Peyer's patch (tissue), 4 donors: ENCODE measurements around the gene SLC24A4. TPM values are rescaled to one million over a fixed set of nuclear protein-coding genes. Genes with fewer than 3 reads are reported as not detected.

Experiments
- DNase-seq, 3 donors: peaks; one replicate each; pipeline ENCODE4 v3.0.0-alpha.2; 2017 to 2019
- H3K27ac ChIP-seq, 4 donors: fragments of 200-600 bp; sonication (generic); one replicate each; pipeline ENCODE4 v1.5.1; 2016 to 2019
- H3K27me3 ChIP-seq, 2 donors: fragments of 200-600 bp; sonication (generic); one replicate each; pipeline ENCODE4 v1.5.1; 2019
- H3K36me3 ChIP-seq, 3 donors: fragments of 200-600 bp; sonication (generic); one replicate each; pipeline ENCODE4 v1.5.1; 2016 to 2019
- H3K4me1 ChIP-seq, 4 donors: fragments of 200-600 bp; sonication (generic); one replicate each; pipeline ENCODE4 v1.5.1; 2016 to 2019
- H3K4me3 ChIP-seq, 4 donors: fragments of 200-600 bp; sonication (generic); 1 replicate in 3 of 4; 2 replicates in 1 of 4; pipeline ENCODE4 v1.5.1; 2016 to 2019; ENCODE audit warnings: mild to moderate bottlenecking in 1 of 4
- H3K9me3 ChIP-seq, 4 donors: fragments of 200-600 bp; sonication (generic); one replicate each; pipeline ENCODE4 v1.5.1; 2016 to 2019; ENCODE audit warnings: mild to moderate bottlenecking in 1 of 4
- POLR2A ChIP-seq, 2 donors: fragments of 450-650 bp; IDR thresholded peaks; one replicate each; pipeline ENCODE4 v1.5.1; 2017; ENCODE audit warnings: antibody characterized with exemption in 2 of 2, mild to moderate bottlenecking in 2 of 2, moderate library complexity in 2 of 2
- total RNA-seq, 4 donors: library from RNA; depleted of rRNA; stranded (reverse); fragments of >200 nt; gene quantifications; one replicate each; pipeline ENCODE4 v1.1.0, GENCODE V29; 2016
- TF ChIP-seq, protein P1 (sequence below), 6 experiments: fragments of 450-650 bp in 4 of 6; fragments of 200-600 bp in 2 of 6; sonication (generic) in 1 of 6; IDR thresholded peaks; one replicate each; pipeline ENCODE4 v1.5.1; 2017 to 2019; ENCODE audit warnings: antibody characterized with exemption in 6 of 6, mild to moderate bottlenecking in 3 of 6, moderate library complexity in 1 of 6

SLC24A4 gene
- total RNA-seq, 4 donors from 2014 or later = 0.18 to 1.7 (median 0.54) TPM; not detected in 1

DNA sequence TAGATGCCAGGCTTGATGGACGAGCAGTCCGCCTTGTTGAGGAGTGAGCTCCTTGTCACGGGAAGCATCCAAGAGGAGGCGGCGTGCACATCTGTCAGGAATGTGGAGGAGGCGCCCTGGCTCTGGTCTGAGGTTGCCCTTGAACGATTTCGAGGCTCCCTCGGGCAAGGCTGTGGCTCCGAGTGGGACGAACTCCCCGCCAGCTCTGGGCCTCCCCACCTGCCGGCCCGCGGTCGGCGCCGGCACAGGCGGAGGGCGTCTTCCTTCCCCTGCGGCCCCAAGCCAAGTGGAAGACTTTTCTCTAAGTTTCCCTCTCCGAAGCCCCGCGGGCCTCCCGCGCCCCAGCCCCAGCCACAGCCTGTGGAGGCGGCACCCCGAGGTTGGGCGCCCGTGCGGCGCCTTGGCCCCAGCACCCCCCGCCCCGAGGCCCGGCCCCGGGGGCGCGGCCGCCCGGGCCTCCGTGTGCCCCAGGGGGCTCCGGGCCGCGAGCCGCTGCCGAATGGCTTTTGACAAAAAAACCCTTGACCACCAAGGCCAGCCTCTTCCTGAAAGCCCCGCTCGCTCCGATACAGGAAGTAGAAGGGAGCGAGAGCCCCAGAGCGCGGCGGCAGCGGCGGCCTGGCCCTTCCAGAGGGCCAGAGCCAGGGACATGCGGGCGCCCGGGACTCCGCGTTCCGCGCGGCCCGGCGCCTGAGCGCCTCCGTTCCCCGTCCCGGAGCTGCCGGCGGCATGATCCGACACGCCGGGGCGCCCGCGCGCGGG lies 190.4 kb downstream of the SLC24A4 start, which contains the start of gene RIN3:
Gene RIN3, plus strand, starts transcription at position 578 of the 762 bp plus-strand sequence. Its CDS starts 152 bp downstream, at position 730.
- no peaks in the 10 kb centered on the region for H3K9me3 ChIP-seq
- H3K36me3 ChIP-seq = no peaks in the 10 kb centered on the region
- peak within 1 kb of the TSS; percentile 79 to 91 (median 86) for H3K27ac ChIP-seq
- no peaks in the 10 kb centered on the region for H3K27me3 ChIP-seq
- TF ChIP-seq POLR2A (IDR thresholded peaks at IDR 0.05) = peak in 1 of 2 donors; percentile 38
- TF ChIP-seq, protein P1, sequence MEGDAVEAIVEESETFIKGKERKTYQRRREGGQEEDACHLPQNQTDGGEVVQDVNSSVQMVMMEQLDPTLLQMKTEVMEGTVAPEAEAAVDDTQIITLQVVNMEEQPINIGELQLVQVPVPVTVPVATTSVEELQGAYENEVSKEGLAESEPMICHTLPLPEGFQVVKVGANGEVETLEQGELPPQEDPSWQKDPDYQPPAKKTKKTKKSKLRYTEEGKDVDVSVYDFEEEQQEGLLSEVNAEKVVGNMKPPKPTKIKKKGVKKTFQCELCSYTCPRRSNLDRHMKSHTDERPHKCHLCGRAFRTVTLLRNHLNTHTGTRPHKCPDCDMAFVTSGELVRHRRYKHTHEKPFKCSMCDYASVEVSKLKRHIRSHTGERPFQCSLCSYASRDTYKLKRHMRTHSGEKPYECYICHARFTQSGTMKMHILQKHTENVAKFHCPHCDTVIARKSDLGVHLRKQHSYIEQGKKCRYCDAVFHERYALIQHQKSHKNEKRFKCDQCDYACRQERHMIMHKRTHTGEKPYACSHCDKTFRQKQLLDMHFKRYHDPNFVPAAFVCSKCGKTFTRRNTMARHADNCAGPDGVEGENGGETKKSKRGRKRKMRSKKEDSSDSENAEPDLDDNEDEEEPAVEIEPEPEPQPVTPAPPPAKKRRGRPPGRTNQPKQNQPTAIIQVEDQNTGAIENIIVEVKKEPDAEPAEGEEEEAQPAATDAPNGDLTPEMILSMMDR (IDR thresholded peaks at IDR 0.05) = no peak
- peak within 1 kb of the TSS; percentile 64 to 86 (median 82) for H3K4me3 ChIP-seq
- DNase-seq = peak; percentile 42 to 73 (median 72)
- peaks cover 0 to 38% (median 10%) of the 10 kb centered on the region in 4 donors for H3K4me1 ChIP-seq

DNA sequence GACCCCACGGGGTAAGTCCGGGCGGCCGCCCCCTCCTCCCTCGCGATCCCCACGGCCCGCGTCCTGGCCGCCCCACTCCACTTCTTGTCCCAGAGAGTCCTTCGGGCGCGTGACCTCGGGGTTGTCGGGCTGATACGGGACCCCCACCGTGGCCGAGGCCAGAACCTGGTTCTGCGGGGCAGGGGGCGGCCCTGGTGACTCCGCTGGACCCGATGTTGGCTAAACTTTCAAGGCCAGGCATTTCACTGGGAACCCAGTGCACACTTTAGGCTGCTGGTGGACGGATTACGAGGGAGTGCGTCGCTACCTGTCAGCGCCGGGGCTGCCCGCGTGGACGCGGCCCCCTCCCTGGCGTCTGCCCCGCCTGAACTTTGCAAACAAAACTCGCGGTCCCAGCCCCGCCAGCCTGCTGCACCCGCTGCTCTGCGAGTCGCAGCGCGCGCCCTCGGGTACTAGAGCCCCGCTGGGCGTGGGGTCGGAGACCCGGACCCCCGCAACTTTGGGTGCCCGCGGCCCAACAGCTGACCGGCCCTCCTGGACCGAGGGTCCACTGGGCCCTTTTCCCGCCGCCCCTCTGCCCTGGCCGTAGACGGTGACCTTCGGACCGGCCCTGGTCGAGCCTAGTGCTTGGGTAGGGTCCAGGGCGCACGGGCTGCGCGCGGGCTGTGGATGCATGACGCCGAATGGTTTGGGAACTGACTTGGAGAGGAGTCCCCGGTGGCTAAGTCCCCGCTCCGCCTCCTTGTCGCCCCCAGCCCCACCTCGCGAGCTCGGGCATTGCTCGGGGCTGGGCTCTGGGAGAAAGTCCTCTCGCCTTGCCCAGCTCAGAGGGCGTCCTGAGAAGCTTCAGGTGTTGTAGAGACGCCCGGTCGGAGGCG lies 191.2 kb downstream of the SLC24A4 start:
- Histone ChIP-seq H3K36me3 (no peaks in the 10 kb centered on the region), H3K9me3 (no peaks in the 10 kb centered on the region), H3K4me3 (peak overlapping the region; percentile 64 to 86 (median 82)), H3K27me3 (no peaks in the 10 kb centered on the region), H3K4me1 (peaks cover 0 to 44% (median 10%) of the 10 kb centered on the region in 4 donors), H3K27ac (peak overlapping the region; percentile 79 to 91 (median 86))
- DNase-seq = peak in 2 of 3 donors; percentile 62 to 74
- TF ChIP-seq, protein P1 (IDR thresholded peaks at IDR 0.05) = no peak

DNA sequence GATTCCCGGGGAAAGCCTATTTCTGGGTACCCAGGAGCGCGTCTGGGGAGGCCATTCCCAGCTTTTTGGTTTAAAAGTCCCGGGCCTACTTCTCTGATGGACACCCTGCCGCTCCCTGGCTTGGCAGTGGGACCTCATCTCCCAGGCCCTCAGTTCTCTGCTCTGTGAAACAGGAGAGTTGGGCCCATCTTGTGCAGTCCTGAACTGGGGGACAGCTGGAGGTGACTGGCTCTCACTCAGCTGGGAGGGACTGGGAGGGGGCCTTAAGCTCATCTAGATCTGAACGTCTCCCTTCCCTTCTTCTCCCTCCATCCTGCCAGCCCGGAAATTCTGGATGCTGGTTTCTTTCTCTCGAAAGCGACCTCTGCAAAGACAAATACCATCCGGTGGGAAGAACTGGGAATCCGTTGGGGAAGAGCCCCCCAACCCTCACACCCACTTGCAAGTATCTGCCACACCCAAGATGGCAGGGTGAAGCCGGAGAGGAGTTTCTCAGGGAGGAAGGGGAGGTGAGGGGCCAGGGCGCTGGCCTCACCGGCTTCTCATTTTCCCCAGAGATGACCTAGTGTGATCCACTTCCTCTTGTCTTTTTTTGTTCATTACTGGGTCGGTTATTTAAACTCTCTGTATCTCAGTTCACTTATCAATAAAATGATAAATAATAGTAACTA lies 192.0 kb downstream of the SLC24A4 start:
- no peak for TF ChIP-seq POLR2A (IDR thresholded peaks at IDR 0.05)
- TF ChIP-seq, protein P1 (IDR thresholded peaks at IDR 0.05) = no peak
- Histone ChIP-seq H3K4me1 (peaks cover 0 to 51% (median 10%) of the 10 kb centered on the region in 4 donors), H3K4me3 (peak overlapping the region; percentile 64 to 86 (median 82)), H3K27me3 (no peaks in the 10 kb centered on the region), H3K27ac (peak overlapping the region; percentile 79 to 91 (median 86)), H3K9me3 (no peaks in the 10 kb centered on the region), H3K36me3 (no peaks in the 10 kb centered on the region)
- DNase-seq = peak in 1 of 3 donors; percentile 45

DNA sequence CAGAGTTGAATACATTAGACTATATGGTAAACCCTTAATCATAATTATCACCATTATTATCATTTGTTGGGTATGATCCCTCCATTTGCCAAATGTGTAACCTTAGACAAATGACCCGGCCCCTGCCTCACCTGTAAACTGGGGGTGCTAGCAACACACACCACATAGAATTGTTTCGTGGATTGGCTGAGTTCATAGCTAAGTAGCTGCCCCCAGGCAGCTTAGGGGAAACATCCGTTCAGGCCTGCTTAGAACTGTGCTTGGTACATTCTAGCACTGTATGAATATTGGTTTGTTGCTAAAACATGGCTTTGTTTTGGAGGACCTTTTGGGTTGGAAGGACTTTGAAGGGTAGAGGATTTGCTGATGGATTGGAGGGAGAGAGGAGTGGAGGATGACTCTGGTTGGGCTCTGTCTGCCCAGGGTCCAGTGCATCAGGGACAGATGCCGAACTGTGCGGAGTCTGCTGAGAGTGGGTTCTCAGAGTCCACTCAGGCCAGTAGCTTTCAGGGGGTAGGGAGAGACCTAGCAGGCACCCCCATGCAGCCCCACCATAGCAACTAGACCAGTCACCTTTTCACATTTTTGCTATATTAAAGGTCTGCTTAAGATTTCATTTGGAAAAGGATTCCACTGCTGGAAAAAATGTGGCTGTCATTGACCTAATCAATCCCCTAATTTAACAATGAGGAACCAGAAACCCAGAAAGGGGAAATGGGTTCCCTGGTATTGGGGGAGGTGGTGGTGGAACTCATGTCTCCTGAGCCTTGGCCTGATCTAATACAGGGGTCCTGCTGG lies 192.8 kb downstream of the SLC24A4 start:
- DNase-seq = peak in 1 of 3 donors; percentile 39
- peak overlapping the region in 1 of 4 donors; percentile 86 for H3K4me3 ChIP-seq

More for the DNA sequence above, 192.8 kb downstream of the SLC24A4 start:
- Histone ChIP-seq H3K36me3 (no peaks in the 10 kb centered on the region), H3K27ac (peak overlapping the region in 3 of 4 donors; percentile 52 to 91 (median 89)), H3K27me3 (no peaks in the 10 kb centered on the region), H3K4me1 (peaks cover 0 to 51% (median 10%) of the 10 kb centered on the region in 4 donors), H3K9me3 (no peaks in the 10 kb centered on the region)
- TF ChIP-seq, protein P1 (IDR thresholded peaks at IDR 0.05) = no peak
- TF ChIP-seq POLR2A (IDR thresholded peaks at IDR 0.05) = no peak
